ENCODE measurements around the gene EIF4A3.
"Not testable (repeated sequence)": the region's sequence is repeated elsewhere in the genome, so short reads cannot be mapped to it uniquely, and the experiment has no call there.

The EIF4A3 gene

GRCh38 chr17:80171681-80172080 lies 24.8 kb upstream of the EIF4A3 start:
- DNase-seq = no peak

- no peak for DNase-seq
Measured at GRCh38 chr17:80169784-80170500, 23.0 kb upstream of the EIF4A3 start, which contains the start of gene CARD14. CARD14 (plus strand) TSS chr17:80170030; CDS start chr17:80181439, 11,409 bp downstream.

GRCh38 chr17:80169107-80169506 lies 22.2 kb upstream of the EIF4A3 start:
- no peak for DNase-seq

GRCh38 chr17:80168371-80168770 lies 21.4 kb upstream of the EIF4A3 start:
- no peak for DNase-seq

- DNase-seq = no peak
Measured at GRCh38 chr17:80166446-80166845, 19.5 kb upstream of the EIF4A3 start.

- DNase-seq = no peak
Measured at GRCh38 chr17:80164185-80164584, 17.3 kb upstream of the EIF4A3 start.

GRCh38 chr17:80163336-80163735 lies 16.4 kb upstream of the EIF4A3 start:
- no peak for DNase-seq

GRCh38 chr17:80160536-80160935 lies 13.6 kb upstream of the EIF4A3 start:
- no peak for DNase-seq

- DNase-seq = no peak
Measured at GRCh38 chr17:80158846-80159245, 11.9 kb upstream of the EIF4A3 start.

GRCh38 chr17:80155600-80155999 lies 8.7 kb upstream of the EIF4A3 start:
- not testable (repeated sequence) for DNase-seq

- DNase-seq = no peak
Measured at GRCh38 chr17:80154166-80154565, 7.2 kb upstream of the EIF4A3 start.

- no peak for DNase-seq
Measured at GRCh38 chr17:80153004-80153403, 6.1 kb upstream of the EIF4A3 start.

- DNase-seq = no peak
Measured at GRCh38 chr17:80152081-80152702, 5.3 kb upstream of the EIF4A3 start.

- no peak for DNase-seq
Measured at GRCh38 chr17:80151333-80151732, 4.4 kb upstream of the EIF4A3 start.

- no peak for DNase-seq
Measured at GRCh38 chr17:80146121-80147034, 550 bp downstream of the EIF4A3 start.

GRCh38 chr17:80145076-80146075 lies 1.6 kb downstream of the EIF4A3 start:
- no peak for DNase-seq

GRCh38 chr17:80142929-80143328 lies 4.0 kb downstream of the EIF4A3 start:
- DNase-seq = no peak

GRCh38 chr17:80141463-80142165 lies 5.3 kb downstream of the EIF4A3 start:
- DNase-seq = no peak

- DNase-seq = no peak
Measured at GRCh38 chr17:80138856-80139426, 8.0 kb downstream of the EIF4A3 start.

GRCh38 chr17:80137131-80137530 lies 9.8 kb downstream of the EIF4A3 start:
- DNase-seq = no peak

GRCh38 chr17:80133626-80133970 lies 13.3 kb downstream of the EIF4A3 start:
- DNase-seq = no peak
